Measurements from ENCODE around the gene HOXB8. TPM values are rescaled to one million over a fixed set of nuclear protein-coding genes. Genes with fewer than 3 reads are reported as not detected.

The HOXB8 gene
- total and polyA plus RNA-seq, 2 donors (not counting 3 experiments of a cell fraction or from before 2014, with no cell fraction given) = 1.7 to 2.4 TPM

- Histone ChIP-seq H3K9me1 (replicated peaks; ENCODE audit: control insufficient read depth, extremely low read depth, insufficient read depth, low read length) (no peaks in the 10 kb centered on the region), H3K79me2 (ENCODE audit: control insufficient read depth, insufficient read depth, low read length) (peaks cover 65% of the 10 kb centered on the region), H3K4me3 (replicated peaks in 1 of 3; ENCODE audit: insufficient read depth in 1 of 3, low read depth in 1 of 3, low read length in 3 of 3) (no peak overlapping the region), H2AFZ (ENCODE audit: low read depth, low read length) (no peak overlapping the region), H4K20me1 (replicated peaks; ENCODE audit: control insufficient read depth, extremely low read depth, insufficient read depth, low read length) (no peaks in the 10 kb centered on the region), H3K27ac (ENCODE audit: insufficient read depth, low read depth, low read length) (no peak overlapping the region), H3K36me3 (ENCODE audit: control insufficient read depth in 2 of 2, extremely low read depth in 1 of 2, insufficient read depth in 2 of 2, low read length in 2 of 2) (peaks cover 3 to 7% of the 10 kb centered on the region in 2 experiments), H3K9ac (replicated peaks; ENCODE audit: extremely low read depth, insufficient read depth, low read length) (no peak overlapping the region), H3K4me1 (ENCODE audit: control insufficient read depth, extremely low read depth, insufficient read depth, low read length) (peaks cover 22% of the 10 kb centered on the region), H3K27me3 (ENCODE audit: control insufficient read depth in 2 of 2, insufficient read depth in 2 of 2, low read length in 2 of 2) (no peaks in the 10 kb centered on the region), H3K4me2 (ENCODE audit: insufficient read depth, low read length) (no peak overlapping the region), H3K9me3 (replicated peaks; ENCODE audit: control insufficient read depth, insufficient read depth, low read length) (no peaks in the 10 kb centered on the region)
- TF ChIP-seq JUN (IDR thresholded peaks at IDR 0.05; ENCODE audit: borderline replicate concordance, insufficient read depth, insufficient read length, low read depth) (no peak), MAX (IDR thresholded peaks at IDR 0.05; ENCODE audit: insufficient read depth, insufficient read length) (no peak), GATA2 (IDR thresholded peaks at IDR 0.05; ENCODE audit: insufficient read depth, insufficient read length, low read depth, low read length) (no peak), FOS (IDR thresholded peaks at IDR 0.05; ENCODE audit: borderline replicate concordance, insufficient read depth, low read length) (no peak), POLR2A (IDR thresholded peaks at IDR 0.05; ENCODE audit: low read depth, low read length) (no peak), EZH2 (IDR thresholded peaks at IDR 0.05; ENCODE audit: borderline replicate concordance, low read depth, low read length, severe bottlenecking) (no peak), MYC (IDR thresholded peaks at IDR 0.05; ENCODE audit: low read depth, low read length) (no peak), POLR2AphosphoS5 (IDR thresholded peaks at IDR 0.05; ENCODE audit: insufficient read depth, low read depth, low read length) (no peak)
- TF ChIP-seq, protein P1, sequence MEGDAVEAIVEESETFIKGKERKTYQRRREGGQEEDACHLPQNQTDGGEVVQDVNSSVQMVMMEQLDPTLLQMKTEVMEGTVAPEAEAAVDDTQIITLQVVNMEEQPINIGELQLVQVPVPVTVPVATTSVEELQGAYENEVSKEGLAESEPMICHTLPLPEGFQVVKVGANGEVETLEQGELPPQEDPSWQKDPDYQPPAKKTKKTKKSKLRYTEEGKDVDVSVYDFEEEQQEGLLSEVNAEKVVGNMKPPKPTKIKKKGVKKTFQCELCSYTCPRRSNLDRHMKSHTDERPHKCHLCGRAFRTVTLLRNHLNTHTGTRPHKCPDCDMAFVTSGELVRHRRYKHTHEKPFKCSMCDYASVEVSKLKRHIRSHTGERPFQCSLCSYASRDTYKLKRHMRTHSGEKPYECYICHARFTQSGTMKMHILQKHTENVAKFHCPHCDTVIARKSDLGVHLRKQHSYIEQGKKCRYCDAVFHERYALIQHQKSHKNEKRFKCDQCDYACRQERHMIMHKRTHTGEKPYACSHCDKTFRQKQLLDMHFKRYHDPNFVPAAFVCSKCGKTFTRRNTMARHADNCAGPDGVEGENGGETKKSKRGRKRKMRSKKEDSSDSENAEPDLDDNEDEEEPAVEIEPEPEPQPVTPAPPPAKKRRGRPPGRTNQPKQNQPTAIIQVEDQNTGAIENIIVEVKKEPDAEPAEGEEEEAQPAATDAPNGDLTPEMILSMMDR (IDR thresholded peaks at IDR 0.05; ENCODE audit: extremely low read depth in 1 of 2, insufficient read depth in 1 of 2, low read depth in 1 of 2, low read length in 2 of 2) = no peak
- no TSS peak for BruUV-seq (replicated peaks)
- FAIRE-seq = no peak
- intact Hi-C loops (cut with micrococcal nuclease) (no loop called here), dilution Hi-C loops (cut with MboI; ENCODE audit: extremely low pct_ligation_motif_present, low sequenced_read_pairs) (no loop called here)
- DNase-seq (ENCODE audit: low read depth, low spot score) = no peak
- CTCF ChIA-PET = interaction anchor here (1.5 to 4.2 kb wide), 3 partner anchors 260 to 380 kb away, joined by 4 to 31 read pairs (median 7); no protein-coding TSS in a partner anchor
- POLR2A ChIA-PET = no interaction called here
These were observed 18.9 kb downstream of the HOXB8 start for GRCh38 chr17:48596000-48596734.
